ENCODE data around the gene POLR3G.
A peak's percentile ranks its signal among the peaks of the same experiment; 100 is the strongest.

Gene POLR3G

GRCh38 chr5:90474235-90475107 is at the start of gene POLR3G, which contains the start of gene MBLAC2 (continued):
- TF ChIP-seq TCF7L2 (IDR thresholded peaks at IDR 0.05; ENCODE audit: borderline replicate concordance, low read depth, low read length), result no peak
- TF ChIP-seq, protein P1, sequence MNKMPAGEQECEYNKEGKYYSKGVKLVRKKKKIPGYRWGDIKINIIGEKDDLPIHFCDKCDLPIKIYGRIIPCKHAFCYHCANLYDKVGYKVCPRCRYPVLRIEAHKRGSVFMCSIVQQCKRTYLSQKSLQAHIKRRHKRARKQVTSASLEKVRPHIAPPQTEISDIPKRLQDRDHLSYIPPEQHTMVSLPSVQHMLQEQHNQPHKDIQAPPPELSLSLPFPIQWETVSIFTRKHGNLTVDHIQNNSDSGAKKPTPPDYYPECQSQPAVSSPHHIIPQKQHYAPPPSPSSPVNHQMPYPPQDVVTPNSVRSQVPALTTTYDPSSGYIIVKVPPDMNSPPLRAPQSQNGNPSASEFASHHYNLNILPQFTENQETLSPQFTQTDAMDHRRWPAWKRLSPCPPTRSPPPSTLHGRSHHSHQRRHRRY (tag by site-specific recombination; IDR thresholded peaks at IDR 0.05), result no peak; the same call in 1 of the 2 replicates

- ChIA-PET POLR2A (no interaction called here), CTCF (interaction anchor here (0.6 to 1.1 kb wide), 9 partner anchors 14 to 654 kb away, joined by 3 to 5 read pairs (median 3); no protein-coding TSS in a partner anchor)
- Histone ChIP-seq H3K4me3 (ENCODE audit: low read depth, low read length) (no peak overlapping the region), H3K36me3 (ENCODE audit: control insufficient read depth in 2 of 2, insufficient read depth in 1 of 2, low read length in 2 of 2) (no peaks in the 10 kb centered on the region), H3K27ac (ENCODE audit: extremely low read depth, low read depth, low read length) (no peak overlapping the region), H3K4me1 (ENCODE audit: control insufficient read depth, insufficient read depth, low read length) (peaks cover 10% of the 10 kb centered on the region), H3K9me3 (ENCODE audit: control insufficient read depth, insufficient read depth, low read depth, low read length) (no peaks in the 10 kb centered on the region)
- no peak for TF ChIP-seq ZFP69B (tag by site-specific recombination; IDR thresholded peaks at IDR 0.05)
- TF ChIP-seq ZNF654 (tag by site-specific recombination; IDR thresholded peaks at IDR 0.05; ENCODE audit: low read depth), result peak; percentile 62
Measured at GRCh38 chr5:90434116-90434714, 40.4 kb upstream of the POLR3G start.

DNA sequence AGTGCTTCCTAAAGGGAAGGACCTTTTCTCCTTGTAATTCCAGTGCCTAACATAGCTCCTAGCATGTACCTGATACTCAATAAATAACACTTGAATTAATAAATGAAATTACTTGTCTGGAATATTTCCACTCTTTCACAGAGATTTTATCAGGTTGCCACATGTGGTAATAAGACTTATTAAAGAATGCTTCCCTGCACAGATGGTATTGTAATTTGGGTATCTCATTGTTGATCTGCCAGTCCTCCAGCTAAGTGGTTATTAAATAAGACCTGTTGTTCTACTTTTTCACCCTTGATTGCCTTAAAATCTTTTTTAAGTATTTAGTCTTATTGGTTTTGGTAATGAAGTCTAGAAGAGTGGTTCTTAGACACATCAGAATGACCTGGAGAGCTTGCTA is 37.0 kb upstream of the POLR3G start:
- no peaks in the 10 kb centered on the region for H3K9me3 ChIP-seq (ENCODE audit: control insufficient read depth, insufficient read depth, low read depth, low read length)
- POLR2A ChIA-PET, result interaction anchor here (0.6 to 2.1 kb wide), 3 partner anchors 28 to 91 kb away, joined by 3 to 6 read pairs (median 4); partner anchors contain the start of genes CETN3, MBLAC2 and POLR3G
- H3K4me3 ChIP-seq (ENCODE audit: low read depth, low read length), result no peak overlapping the region
- TF ChIP-seq ZNF558 (tag by site-specific recombination; IDR thresholded peaks at IDR 0.05) (no peak), ZNF133 (tag by site-specific recombination; IDR thresholded peaks at IDR 0.05) (no peak), ZNF768 (tag by site-specific recombination; IDR thresholded peaks at IDR 0.05) (no peak), KLF1 (tag by site-specific recombination; IDR thresholded peaks at IDR 0.05) (no peak), ZNF19 (tag by site-specific recombination; IDR thresholded peaks at IDR 0.05; ENCODE audit: low read depth) (no peak), ZBTB20 (tag by site-specific recombination; IDR thresholded peaks at IDR 0.05) (no peak), ZNF704 (tag by site-specific recombination; IDR thresholded peaks at IDR 0.05) (no peak)
- CTCF ChIA-PET, result interaction anchor here (0.6 to 3.6 kb wide), 11 partner anchors 12 to 1237 kb away, joined by 3 to 25 read pairs (median 3); partner anchors contain the start of gene LYSMD3
- H3K4me1 ChIP-seq (ENCODE audit: control insufficient read depth, insufficient read depth, low read length), result peaks cover 17% of the 10 kb centered on the region
- H3K36me3 ChIP-seq (ENCODE audit: control insufficient read depth in 2 of 2, insufficient read depth in 1 of 2, low read length in 2 of 2), result no peaks in the 10 kb centered on the region
- H3K27ac ChIP-seq (ENCODE audit: extremely low read depth, low read depth, low read length), result no peak overlapping the region

DNA sequence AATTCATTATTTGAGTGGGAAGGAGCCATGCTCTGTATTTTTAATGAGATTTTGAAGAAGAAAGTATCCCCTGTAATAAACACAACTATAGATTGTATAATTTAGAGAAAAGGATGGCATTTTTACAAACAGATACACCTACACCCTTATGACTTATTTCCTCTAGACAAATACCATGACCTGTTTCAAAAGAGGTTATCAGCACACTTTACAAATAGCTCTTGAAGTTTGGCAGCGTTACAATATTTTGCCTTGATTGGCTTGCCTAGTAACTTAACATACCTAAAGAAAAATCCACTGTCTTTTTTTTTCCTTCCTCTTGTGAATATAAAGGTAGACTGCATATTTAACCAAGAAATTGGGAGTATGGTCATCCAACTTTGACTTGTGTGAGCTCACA is 36.6 kb upstream of the POLR3G start:
- peaks cover 17% of the 10 kb centered on the region for H3K4me1 ChIP-seq (ENCODE audit: control insufficient read depth, insufficient read depth, low read length)
- no peak overlapping the region for H3K27ac ChIP-seq (ENCODE audit: extremely low read depth, low read depth, low read length)
- no peaks in the 10 kb centered on the region for H3K36me3 ChIP-seq (ENCODE audit: control insufficient read depth in 2 of 2, insufficient read depth in 1 of 2, low read length in 2 of 2)
- no peak overlapping the region for H3K4me3 ChIP-seq (ENCODE audit: low read depth, low read length)
- ChIA-PET CTCF (interaction anchor here (0.6 to 3.6 kb wide), 9 partner anchors 12 to 1237 kb away, joined by 3 to 25 read pairs (median 5); partner anchors contain the start of gene LYSMD3), POLR2A (interaction anchor here (0.6 to 2.1 kb wide), 3 partner anchors 28 to 90 kb away, joined by 3 to 6 read pairs (median 4); partner anchors contain the start of genes CETN3, MBLAC2 and POLR3G)
- peak; percentile 26; the same call in 1 of the 2 replicates for TF ChIP-seq ZFHX2 (tag by site-specific recombination; conservative IDR thresholded peaks at IDR 0.05)
- no peak for TF ChIP-seq ZNF155 (tag by site-specific recombination; IDR thresholded peaks at IDR 0.05)
- TF ChIP-seq FEZF1 (tag by site-specific recombination; IDR thresholded peaks at IDR 0.05), result peak; percentile 32; the same call in 1 of the 2 replicates
- TF ChIP-seq WT1 (tag by site-specific recombination; IDR thresholded peaks at IDR 0.05), result no peak
- TF ChIP-seq, protein P2, sequence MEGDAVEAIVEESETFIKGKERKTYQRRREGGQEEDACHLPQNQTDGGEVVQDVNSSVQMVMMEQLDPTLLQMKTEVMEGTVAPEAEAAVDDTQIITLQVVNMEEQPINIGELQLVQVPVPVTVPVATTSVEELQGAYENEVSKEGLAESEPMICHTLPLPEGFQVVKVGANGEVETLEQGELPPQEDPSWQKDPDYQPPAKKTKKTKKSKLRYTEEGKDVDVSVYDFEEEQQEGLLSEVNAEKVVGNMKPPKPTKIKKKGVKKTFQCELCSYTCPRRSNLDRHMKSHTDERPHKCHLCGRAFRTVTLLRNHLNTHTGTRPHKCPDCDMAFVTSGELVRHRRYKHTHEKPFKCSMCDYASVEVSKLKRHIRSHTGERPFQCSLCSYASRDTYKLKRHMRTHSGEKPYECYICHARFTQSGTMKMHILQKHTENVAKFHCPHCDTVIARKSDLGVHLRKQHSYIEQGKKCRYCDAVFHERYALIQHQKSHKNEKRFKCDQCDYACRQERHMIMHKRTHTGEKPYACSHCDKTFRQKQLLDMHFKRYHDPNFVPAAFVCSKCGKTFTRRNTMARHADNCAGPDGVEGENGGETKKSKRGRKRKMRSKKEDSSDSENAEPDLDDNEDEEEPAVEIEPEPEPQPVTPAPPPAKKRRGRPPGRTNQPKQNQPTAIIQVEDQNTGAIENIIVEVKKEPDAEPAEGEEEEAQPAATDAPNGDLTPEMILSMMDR (tag by site-specific recombination; IDR thresholded peaks at IDR 0.05), result no peak
- peak; percentile 30; the same call in 1 of the 2 replicates for TF ChIP-seq SCRT2 (tag by site-specific recombination; IDR thresholded peaks at IDR 0.05)
- TF ChIP-seq ZNF843 (tag by site-specific recombination; IDR thresholded peaks at IDR 0.05), result 0 out of 2 replicates have a peak, but pooled peaks have one; percentile 15
- H3K9me3 ChIP-seq (ENCODE audit: control insufficient read depth, insufficient read depth, low read depth, low read length), result no peaks in the 10 kb centered on the region
